ENCODE results near the gene MRPS16. TPM values are rescaled to one million over a fixed set of nuclear protein-coding genes. Genes with fewer than 3 reads are reported as not detected.

The MRPS16 gene
- total and polyA plus RNA-seq, 2 donors (not counting 1 experiment from before 2014, with no cell fraction given) = 27.7 to 49.6 TPM

GRCh38 chr10:73262880-73263555 lies 10.6 kb upstream of the MRPS16 start:
- no peak overlapping the region for H3K4me3 Mint-ChIP-seq
- ChIA-PET CTCF (interaction anchor here (0.6 to 2.3 kb wide), 6 partner anchors 11 to 386 kb away, joined by 3 to 33 read pairs (median 4); no protein-coding TSS in a partner anchor), POLR2A (no interaction called here)
- intact Hi-C loops (cut with micrococcal nuclease) = no loop called here
- no peak overlapping the region for H3K9ac ChIP-seq (ENCODE audit: low read length)
- WGBS (ENCODE audit: insufficient coverage) = 100% methylated on average over 1 of the region's 5 CpGs
- H3K9me3 ChIP-seq (ENCODE audit: control extremely low read depth in 1 of 3, control insufficient read depth in 2 of 3, insufficient read depth in 1 of 3, low read length in 2 of 3) = peaks cover 0 to 12% (median 0%) of the 10 kb centered on the region in 3 donors
- H3K36me3 ChIP-seq (replicated peaks in 1 of 2; ENCODE audit: control extremely low read depth in 1 of 2, control insufficient read depth in 1 of 2, extremely low read depth in 1 of 2, insufficient read depth in 2 of 2, low read length in 1 of 2) = no peaks in the 10 kb centered on the region
- H4K20me1 ChIP-seq (ENCODE audit: control insufficient read depth, insufficient read depth, low read length, poor library complexity, severe bottlenecking) = no peaks in the 10 kb centered on the region
- H3K4me1 ChIP-seq (ENCODE audit: control insufficient read depth in 2 of 2, insufficient read depth in 2 of 2, low read length in 2 of 2) = no peaks in the 10 kb centered on the region
- H3K27me3 ChIP-seq (replicated peaks in 1 of 4; ENCODE audit: control extremely low read depth in 1 of 4, control insufficient read depth in 3 of 4, insufficient read depth in 4 of 4, low read length in 3 of 4) = no peaks in the 10 kb centered on the region
- peaks cover 4% of the 10 kb centered on the region for H3K9me3 Mint-ChIP-seq (ENCODE audit: insufficient read depth)
- ATAC-seq (ENCODE audit: low read depth) (no peak), DNase-seq (no peak)
- no peak overlapping the region for H3K4me3 ChIP-seq (ENCODE audit: control extremely low read depth in 1 of 5, extremely low read depth in 1 of 5, insufficient read depth in 1 of 5, low read depth in 2 of 5, low read length in 4 of 5)
- H3K27ac Mint-ChIP-seq = no peak overlapping the region
- H3K79me2 ChIP-seq (ENCODE audit: control insufficient read depth, insufficient read depth, low read length) = no peaks in the 10 kb centered on the region
- H2AFZ ChIP-seq (ENCODE audit: insufficient read depth, low read depth, low read length, poor library complexity, severe bottlenecking) = no peak overlapping the region
- TF ChIP-seq CTCF (IDR thresholded peaks at IDR 0.05) (no peak), EZH2 (IDR thresholded peaks at IDR 0.05; ENCODE audit: borderline replicate concordance, insufficient read depth, low read depth, low read length, poor library complexity, severe bottlenecking) (no peak)
- H3K27ac ChIP-seq (ENCODE audit: low read length in 2 of 2) = no peak overlapping the region
- no peaks in the 10 kb centered on the region for H3K4me1 Mint-ChIP-seq
- H3K27me3 Mint-ChIP-seq = no peaks in the 10 kb centered on the region
- H3K4me2 ChIP-seq (replicated peaks; ENCODE audit: low read depth, low read length, poor library complexity, severe bottlenecking) = no peak overlapping the region

- no peak for ATAC-seq (ENCODE audit: low read depth)
- DNase-seq = no peak
- no peaks in the 10 kb centered on the region for H3K36me3 ChIP-seq (replicated peaks in 1 of 2; ENCODE audit: control extremely low read depth in 1 of 2, control insufficient read depth in 1 of 2, extremely low read depth in 1 of 2, insufficient read depth in 2 of 2, low read length in 1 of 2)
- Mint-ChIP-seq H3K4me1 (no peaks in the 10 kb centered on the region), H3K9me3 (ENCODE audit: insufficient read depth) (peaks cover 4% of the 10 kb centered on the region), H3K27ac (no peak overlapping the region), H3K27me3 (no peaks in the 10 kb centered on the region), H3K4me3 (no peak overlapping the region)
- no peak overlapping the region for H3K27ac ChIP-seq (ENCODE audit: low read length in 2 of 2)
- no peak overlapping the region for H2AFZ ChIP-seq (ENCODE audit: insufficient read depth, low read depth, low read length, poor library complexity, severe bottlenecking)
- TF ChIP-seq EZH2 (IDR thresholded peaks at IDR 0.05; ENCODE audit: borderline replicate concordance, insufficient read depth, low read depth, low read length, poor library complexity, severe bottlenecking) (no peak), CTCF (IDR thresholded peaks at IDR 0.05) (no peak)
- 80% methylated on average over 1 of the region's 4 CpGs for WGBS (ENCODE audit: insufficient coverage)
- H3K4me1 ChIP-seq (ENCODE audit: control insufficient read depth in 2 of 2, insufficient read depth in 2 of 2, low read length in 2 of 2) = no peaks in the 10 kb centered on the region
- intact Hi-C loops (cut with micrococcal nuclease) = no loop called here
- no peak overlapping the region for H3K4me3 ChIP-seq (ENCODE audit: control extremely low read depth in 1 of 5, extremely low read depth in 1 of 5, insufficient read depth in 1 of 5, low read depth in 2 of 5, low read length in 4 of 5)
- H3K9ac ChIP-seq (ENCODE audit: low read length) = no peak overlapping the region
- peaks cover 0 to 12% (median 0%) of the 10 kb centered on the region in 3 donors for H3K9me3 ChIP-seq (ENCODE audit: control extremely low read depth in 1 of 3, control insufficient read depth in 2 of 3, insufficient read depth in 1 of 3, low read length in 2 of 3)
- ChIA-PET POLR2A (no interaction called here), CTCF (no interaction called here)
- no peaks in the 10 kb centered on the region for H3K27me3 ChIP-seq (replicated peaks in 1 of 4; ENCODE audit: control extremely low read depth in 1 of 4, control insufficient read depth in 3 of 4, insufficient read depth in 4 of 4, low read length in 3 of 4)
- no peaks in the 10 kb centered on the region for H3K79me2 ChIP-seq (ENCODE audit: control insufficient read depth, insufficient read depth, low read length)
- H3K4me2 ChIP-seq (replicated peaks; ENCODE audit: low read depth, low read length, poor library complexity, severe bottlenecking) = no peak overlapping the region
- no peaks in the 10 kb centered on the region for H4K20me1 ChIP-seq (ENCODE audit: control insufficient read depth, insufficient read depth, low read length, poor library complexity, severe bottlenecking)
Measured at GRCh38 chr10:73262105-73262730, 9.8 kb upstream of the MRPS16 start.
